ENCODE data around the gene CDC5L.

CDC5L gene

DNA sequence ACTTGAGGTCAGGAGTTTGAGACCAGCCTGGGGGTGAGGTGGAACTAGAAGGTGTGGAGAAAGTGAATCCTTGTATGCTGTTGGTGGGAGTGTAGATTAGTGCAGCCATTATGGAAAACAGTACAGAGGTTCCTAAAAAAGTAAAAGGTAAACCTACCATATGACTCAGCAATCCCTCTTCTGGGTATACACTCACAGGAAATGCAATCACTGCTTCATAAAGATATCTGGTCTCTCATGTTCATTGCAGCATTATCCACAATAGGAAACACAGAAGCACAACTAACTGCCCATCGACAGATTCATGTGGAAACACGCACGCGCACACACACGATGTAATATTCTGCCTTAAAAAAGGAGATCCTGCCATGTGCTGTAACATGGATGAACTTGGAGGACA is 66.7 kb downstream of the CDC5L start:
- no peak for DNase-seq

GRCh38 chr6:44456070-44456965 is 68.8 kb downstream of the CDC5L start:
- DNase-seq: peak; percentile 59 to 64

GRCh38 chr6:44456966-44457292 is 69.4 kb downstream of the CDC5L start:
- DNase-seq: no peak

- peak; percentile 10 to 38 for DNase-seq
These were observed 70.1 kb downstream of the CDC5L start for GRCh38 chr6:44457596-44457995.

- DNase-seq: no peak
These were observed 71.0 kb downstream of the CDC5L start for GRCh38 chr6:44458551-44458950.

DNA sequence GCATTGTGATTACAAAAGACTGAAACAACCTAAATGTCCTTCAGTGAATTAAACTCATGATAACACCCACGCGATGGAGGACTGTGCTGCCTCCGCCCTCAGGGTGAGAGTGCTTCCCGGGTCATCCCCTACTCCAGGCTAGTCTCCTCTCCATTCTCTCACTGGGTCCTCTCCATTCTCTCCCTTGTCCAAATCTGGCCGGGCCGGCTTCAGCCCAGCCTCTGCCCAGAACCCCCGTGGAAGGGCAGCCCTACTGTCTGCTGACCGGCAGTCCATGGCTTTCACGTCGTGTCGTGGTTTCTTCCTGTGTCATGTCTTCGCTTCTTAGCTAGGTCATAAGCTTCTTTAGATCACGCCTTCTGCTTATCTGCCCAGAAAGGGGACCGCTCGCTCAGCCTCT is 74.8 kb downstream of the CDC5L start:
- no peak for DNase-seq

GRCh38 chr6:44462797-44463727 is 75.6 kb downstream of the CDC5L start:
- DNase-seq: no peak

DNA sequence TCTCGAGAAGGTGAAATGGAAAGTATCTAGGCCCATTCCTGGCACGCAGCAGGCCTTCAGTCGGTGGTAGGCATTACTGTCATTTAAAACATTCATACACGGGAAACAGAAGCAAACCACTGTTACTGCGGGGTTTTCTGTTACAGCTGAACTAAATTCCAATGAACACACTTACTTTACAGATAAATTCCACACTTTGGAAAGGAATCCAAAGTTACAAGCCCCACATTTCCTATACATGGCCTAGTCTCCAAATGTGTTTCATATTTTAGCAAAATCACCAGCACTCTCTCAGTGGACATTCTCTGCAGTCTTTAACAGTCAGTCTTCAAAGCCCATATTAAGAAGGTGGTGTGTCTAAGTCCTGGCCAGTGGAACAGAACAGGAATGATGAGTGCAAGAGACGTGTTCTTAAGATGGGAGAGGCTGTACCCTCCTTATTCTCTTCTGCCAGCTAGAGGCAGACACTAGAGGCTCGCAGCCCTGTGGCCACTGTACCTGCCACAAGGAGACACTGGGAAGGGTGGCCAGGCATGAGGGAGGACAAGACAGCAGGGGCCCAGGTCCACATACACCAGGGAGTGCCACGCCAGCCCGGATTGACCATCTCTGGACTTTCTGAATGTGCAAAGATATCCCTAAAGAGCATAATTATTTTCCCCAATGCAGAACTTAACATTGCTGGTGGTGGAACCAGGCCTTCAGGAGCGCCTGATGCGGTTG is 76.4 kb downstream of the CDC5L start:
- no peak for DNase-seq

DNA sequence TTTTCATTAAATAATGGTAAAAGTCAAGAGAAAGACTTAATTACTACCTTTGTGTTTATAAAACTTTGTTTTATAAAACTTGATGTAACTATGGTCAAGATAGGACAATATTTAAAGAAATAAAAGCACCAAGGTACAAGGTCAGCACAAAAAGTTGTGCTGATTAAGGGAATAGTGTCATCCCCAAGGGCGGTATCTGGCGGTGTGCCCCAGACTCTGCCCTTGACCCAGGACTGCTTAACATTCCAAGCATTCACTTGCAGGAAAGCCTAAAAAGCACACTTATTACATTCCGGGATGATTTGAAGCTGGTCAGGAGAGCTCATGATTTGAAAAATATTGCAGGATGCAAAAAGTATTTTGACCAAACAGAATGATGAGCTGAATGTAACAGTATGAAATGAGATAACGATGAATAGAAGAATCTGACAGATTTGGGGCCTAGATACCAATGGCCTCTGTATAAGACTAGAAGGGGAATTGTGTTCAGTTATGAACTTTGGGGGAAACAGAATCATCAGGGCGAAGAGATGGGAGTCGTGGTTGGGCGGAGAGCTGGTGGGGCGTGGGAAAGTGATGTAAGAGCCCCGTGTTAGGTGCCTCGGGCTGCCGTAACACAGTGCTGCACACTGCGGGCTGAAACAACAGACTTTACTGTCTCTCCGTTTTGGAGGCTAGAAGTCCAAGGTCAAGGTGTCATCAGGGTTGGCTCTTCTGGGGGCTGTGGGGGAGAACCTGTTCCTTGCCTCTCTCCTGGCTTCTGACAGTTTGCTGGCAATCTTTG is 77.2 kb downstream of the CDC5L start:
- DNase-seq: no peak

- DNase-seq: no peak
These were observed 79.4 kb downstream of the CDC5L start for GRCh38 chr6:44466955-44467354.

DNA sequence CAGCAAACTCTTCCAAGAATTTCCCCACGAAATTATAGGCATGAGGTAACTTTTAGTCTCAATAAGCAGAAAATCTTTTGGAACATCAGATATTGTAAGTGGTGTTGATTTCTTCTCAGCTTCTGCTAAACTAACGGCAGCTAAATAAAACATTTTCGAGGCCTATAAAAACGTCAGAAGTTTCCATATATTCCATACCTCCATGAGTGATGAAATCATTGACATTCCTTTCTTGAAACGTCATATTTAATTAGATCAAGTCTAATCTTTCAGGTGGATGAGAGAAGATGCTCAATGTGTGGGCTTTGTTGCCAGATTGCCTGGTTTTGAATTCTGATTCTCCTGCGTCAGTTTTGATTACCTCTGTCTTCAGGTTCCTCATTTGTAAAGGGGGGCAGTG is 81.3 kb downstream of the CDC5L start:
- DNase-seq: no peak

DNA sequence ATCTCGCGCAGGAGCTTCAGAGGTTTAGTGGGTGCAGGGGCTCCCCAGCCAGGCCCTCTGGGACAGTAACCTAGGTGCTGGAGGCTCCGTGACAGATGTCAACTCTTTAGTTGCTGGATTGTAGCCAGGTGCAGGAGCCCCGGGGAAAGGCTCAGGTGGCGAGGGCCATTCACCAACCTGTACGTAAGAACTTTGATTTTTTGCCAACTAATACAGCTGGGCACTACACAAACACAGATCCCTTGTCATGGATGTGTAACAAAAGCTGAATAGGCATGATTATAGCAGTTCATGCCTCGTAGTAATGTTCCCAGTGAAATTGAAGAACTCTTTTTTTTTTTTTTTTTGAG is 82.6 kb downstream of the CDC5L start:
- DNase-seq: no peak

GRCh38 chr6:44470746-44471145 is 83.2 kb downstream of the CDC5L start:
- DNase-seq: no peak

- DNase-seq: no peak
These were observed 83.9 kb downstream of the CDC5L start for GRCh38 chr6:44471271-44471981.

DNA sequence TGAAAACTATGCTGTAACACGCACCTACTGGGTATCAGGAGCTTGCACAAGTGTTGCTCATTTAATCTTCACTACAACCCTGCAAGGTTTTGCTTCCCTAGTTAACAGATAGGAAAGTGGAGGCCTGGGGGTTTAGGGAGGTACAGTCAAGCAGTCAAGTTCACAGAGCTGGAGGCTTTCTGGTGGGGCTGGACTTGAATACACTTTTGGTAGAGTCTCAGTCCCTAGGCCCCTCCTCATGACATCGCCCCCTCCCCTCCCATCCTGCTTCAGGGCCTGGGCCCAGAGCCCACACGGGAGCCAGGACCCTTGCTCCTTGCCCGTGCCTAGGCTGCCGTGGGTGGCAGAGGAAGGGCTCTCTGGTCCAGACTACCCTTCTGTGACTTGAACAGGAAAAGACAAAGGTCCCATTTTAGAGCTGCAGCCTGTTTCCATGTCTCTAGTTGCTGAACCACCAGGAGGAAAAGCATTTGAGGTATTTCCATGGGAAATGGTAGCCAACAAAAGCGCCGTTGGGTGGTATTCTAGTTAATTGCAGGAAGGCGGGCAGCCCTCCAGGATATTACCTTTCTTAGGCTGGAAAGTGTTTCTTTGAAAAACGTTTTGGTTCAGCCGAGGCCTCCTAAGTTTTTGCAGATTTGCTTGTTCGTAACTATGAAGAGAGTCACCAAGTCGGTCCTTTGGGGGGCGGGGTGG is 84.9 kb downstream of the CDC5L start:
- DNase-seq: no peak

DNA sequence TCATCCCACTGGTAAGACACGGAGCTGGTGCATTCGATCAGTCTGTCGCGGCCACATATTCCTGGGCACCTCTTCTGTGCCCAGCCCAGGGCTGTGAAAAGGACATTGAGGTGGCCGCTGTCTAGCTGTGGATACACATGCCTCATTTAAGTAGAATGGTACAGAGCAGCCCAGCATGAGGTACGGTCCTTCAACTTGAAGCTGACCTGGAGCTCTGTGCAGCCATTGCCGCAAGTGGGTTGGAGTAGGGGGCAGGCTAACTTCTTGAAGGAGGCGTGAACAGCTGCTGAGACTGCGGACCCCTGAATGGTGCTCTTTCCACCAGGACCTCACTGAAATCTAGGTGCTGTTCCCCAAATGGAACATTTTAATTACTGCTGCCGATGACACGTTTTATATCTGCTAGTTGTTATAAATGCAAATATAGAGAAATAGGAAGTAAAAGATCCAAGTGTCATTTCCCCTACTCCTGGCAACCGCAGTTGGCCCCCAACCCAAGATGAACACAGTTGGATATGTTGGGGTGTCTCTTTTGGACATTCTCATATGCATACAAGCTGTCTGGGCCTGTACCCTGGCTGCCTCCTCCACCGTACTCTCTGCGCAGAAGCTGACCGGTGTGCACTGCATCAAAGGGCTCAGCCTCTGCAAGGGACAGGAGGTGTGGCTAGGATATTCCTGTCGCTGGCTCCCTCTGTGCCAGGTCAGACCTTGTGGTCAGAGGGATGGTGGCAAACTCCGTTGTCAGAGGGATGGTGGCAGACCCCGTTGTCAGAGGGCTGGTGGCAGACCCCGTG is 86.1 kb downstream of the CDC5L start:
- DNase-seq: no peak

GRCh38 chr6:44474190-44474631 is 86.7 kb downstream of the CDC5L start:
- DNase-seq: no peak

- no peak for DNase-seq
These were observed 87.1 kb downstream of the CDC5L start for GRCh38 chr6:44474643-44475042.

DNA sequence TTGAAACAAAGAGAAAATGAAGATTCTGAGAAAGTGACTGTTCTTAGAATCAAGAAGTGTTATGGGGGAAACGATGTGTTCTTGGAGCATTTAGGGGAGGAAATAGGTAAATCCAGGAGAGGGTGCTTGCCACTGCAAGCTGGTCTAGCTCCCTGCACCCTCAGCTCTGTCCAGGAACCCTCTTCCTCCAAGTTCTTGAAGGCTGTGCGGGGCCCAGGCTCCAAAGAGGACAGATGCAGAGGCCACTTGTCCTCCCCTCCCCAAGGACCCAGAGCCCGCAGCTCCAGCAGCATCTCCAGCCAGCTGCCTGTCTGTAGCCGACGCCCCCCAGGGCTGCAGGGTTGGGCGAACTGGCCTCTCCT is 87.9 kb downstream of the CDC5L start:
- no peak for DNase-seq

DNA sequence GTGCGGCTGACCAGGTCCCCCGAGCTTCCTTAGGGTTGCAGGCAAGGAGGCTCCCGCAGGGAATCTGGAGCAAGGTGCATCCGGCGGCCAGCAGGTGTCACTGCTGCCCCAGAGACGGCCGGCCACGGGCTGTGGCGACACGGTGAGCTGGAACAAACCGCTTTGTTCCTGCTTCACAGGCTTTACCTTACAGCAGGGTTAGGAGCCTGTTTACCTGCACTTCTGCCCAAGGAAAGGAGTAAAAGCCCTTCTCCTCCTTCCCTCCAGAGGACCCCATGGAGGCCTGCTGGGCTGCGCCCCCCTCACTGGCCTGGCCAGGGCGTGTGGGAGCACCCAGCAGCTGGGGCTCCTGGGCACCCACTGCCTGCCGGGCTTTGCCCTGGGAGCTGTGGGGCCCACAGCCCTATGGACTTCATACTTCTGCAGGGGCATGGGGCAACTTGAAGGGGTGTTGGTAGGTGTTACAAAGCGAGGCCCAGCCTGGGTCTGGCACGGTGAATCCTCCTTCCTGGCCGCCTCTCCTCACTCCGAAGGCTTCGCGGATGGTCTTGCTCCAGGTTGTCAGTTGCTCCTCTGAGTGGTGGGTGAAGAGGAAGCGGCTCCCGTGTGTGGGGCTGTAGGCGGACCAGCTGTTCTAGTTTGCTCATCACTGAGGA is 88.4 kb downstream of the CDC5L start:
- DNase-seq: peak; percentile 66 to 71

Measured in inflammatory macrophage (primary cell).